HepG2 (cell line): ENCODE measurements around the gene PAX7. TPM values are rescaled to one million over a fixed set of nuclear protein-coding genes. Genes with fewer than 3 reads are reported as not detected.

Experiments used
- AKNA ChIP-seq: sonication (generic); formaldehyde crosslinking; IDR thresholded peaks from 2 replicates; pipeline ENCODE4 v1.4.0; 2020; ENCODE audit warnings: missing genetic modification reagents, borderline replicate concordance
- BCL6 ChIP-seq: IDR thresholded peaks from 2 replicates; pipeline ENCODE4 v1.6.1; 2016; ENCODE audit warnings: missing genetic modification reagents, missing compliant biosample characterization
- BRCA1 ChIP-seq: sonication (generic); formaldehyde crosslinking; IDR thresholded peaks from 2 replicates; pipeline ENCODE4 v1.4.0; 2020; ENCODE audit warnings: missing genetic modification reagents
- HIVEP1 ChIP-seq: sonication (generic); formaldehyde crosslinking; IDR thresholded peaks from 2 replicates; pipeline ENCODE4 v1.4.0; 2020; ENCODE audit warnings: mild to moderate bottlenecking, missing genetic modification reagents
- HNRNPH1 ChIP-seq: fragments of 200-400 bp; formaldehyde crosslinking; optimal IDR thresholded peaks from 2 replicates; pipeline ENCODE3; 2017; ENCODE audit warnings: mild to moderate bottlenecking, low read depth, low read length
- KDM6A ChIP-seq: IDR thresholded peaks from 2 replicates; pipeline ENCODE4 v1.6.1; 2016; ENCODE audit warnings: low read depth
- MAFG ChIP-seq: sonication (generic); formaldehyde crosslinking; IDR thresholded peaks from 2 replicates; pipeline ENCODE4 v1.5.1; 2020; ENCODE audit warnings: mild to moderate bottlenecking, missing genetic modification reagents
- MLLT10 ChIP-seq: sonication (generic); formaldehyde crosslinking; IDR thresholded peaks from 2 replicates; pipeline ENCODE4 v1.4.0; 2020; ENCODE audit warnings: missing genetic modification reagents
- MYPOP ChIP-seq: sonication (generic); formaldehyde crosslinking; IDR thresholded peaks from 2 replicates; pipeline ENCODE4 v1.8.1; 2023; ENCODE audit warnings: mild to moderate bottlenecking, moderate library complexity, missing genetic modification reagents
- RAD21 ChIP-seq: fragments of 450-650 bp; formaldehyde crosslinking; IDR thresholded peaks from 2 replicates; pipeline ENCODE4 v1.5.0; 2020; ENCODE audit warnings: mild to moderate bottlenecking
- RELA ChIP-seq: sonication (generic); formaldehyde crosslinking; IDR thresholded peaks from 2 replicates; pipeline ENCODE4 v1.4.0; 2020; ENCODE audit warnings: missing genetic modification reagents
- RORA ChIP-seq: sonication (generic); formaldehyde crosslinking; IDR thresholded peaks from 2 replicates; pipeline ENCODE4 v1.5.0; 2020; ENCODE audit warnings: mild to moderate bottlenecking, missing genetic modification reagents, moderate library complexity
- SALL2 ChIP-seq: sonication (generic); formaldehyde crosslinking; IDR thresholded peaks from 2 replicates; pipeline ENCODE4 v1.8.1; 2023; ENCODE audit warnings: mild to moderate bottlenecking, missing genetic modification reagents, inconsistent platforms
- SMARCE1 ChIP-seq: fragments of 450-650 bp; IDR thresholded peaks from 2 replicates; pipeline ENCODE4 v1.6.1; 2017; ENCODE audit warnings: borderline replicate concordance
- SMC3 ChIP-seq: IDR thresholded peaks from 2 replicates; pipeline ENCODE4 v1.6.1; 2011; ENCODE audit warnings: low read length, improper control_type of control experiment
- SOX5 ChIP-seq: IDR thresholded peaks from 2 replicates; pipeline ENCODE4 v1.6.1; 2016; ENCODE audit warnings: borderline replicate concordance
- SUZ12 ChIP-seq: fragments of 150-350 bp; IDR thresholded peaks from 2 replicates; pipeline ENCODE4 v1.6.1; 2014; ENCODE audit warnings: low read depth, low read length
- TEAD3 ChIP-seq: optimal IDR thresholded peaks from 2 replicates; pipeline ENCODE3; 2016; ENCODE audit warnings: borderline replicate concordance
- XBP1 ChIP-seq: sonication (generic); formaldehyde crosslinking; IDR thresholded peaks from 2 replicates; pipeline ENCODE4 v1.5.0; 2020; ENCODE audit warnings: missing genetic modification reagents
- ZBTB43 ChIP-seq: sonication (generic); formaldehyde crosslinking; conservative IDR thresholded peaks from 2 replicates; pipeline ENCODE4 v1.4.0; 2020; ENCODE audit warnings: missing genetic modification reagents
- ZNF235 ChIP-seq: sonication (generic); formaldehyde crosslinking; IDR thresholded peaks from 2 replicates; pipeline ENCODE4 v1.8.1; 2023; ENCODE audit warnings: mild to moderate bottlenecking, missing genetic modification reagents, borderline replicate concordance
- ZNF513 ChIP-seq: sonication (generic); formaldehyde crosslinking; conservative IDR thresholded peaks from 2 replicates; pipeline ENCODE4 v1.5.0; 2020; ENCODE audit warnings: missing genetic modification reagents
- ZNF550 ChIP-seq: sonication (generic); formaldehyde crosslinking; IDR thresholded peaks from 2 replicates; pipeline ENCODE4 v1.4.0; 2020; ENCODE audit warnings: mild to moderate bottlenecking, missing genetic modification reagents, borderline replicate concordance
- ZNF629 ChIP-seq: sonication (generic); formaldehyde crosslinking; conservative IDR thresholded peaks from 2 replicates; pipeline ENCODE4 v1.5.0; 2020; ENCODE audit warnings: missing genetic modification reagents
- ZNF713 ChIP-seq: sonication (generic); formaldehyde crosslinking; IDR thresholded peaks from 2 replicates; pipeline ENCODE4 v1.4.0; 2020; ENCODE audit warnings: mild to moderate bottlenecking, missing genetic modification reagents
- ZNF841 ChIP-seq: sonication (generic); formaldehyde crosslinking; IDR thresholded peaks from 2 replicates; pipeline ENCODE4 v1.8.1; 2023; ENCODE audit warnings: missing genetic modification reagents, borderline replicate concordance
- polyA plus RNA-seq, 8 experiments: library from polyadenylated mRNA; depleted of rRNA in 3 of 8; stranded (reverse) in 7 of 8; unstranded in 1 of 8; fragments of >200 nt; fragmentation: Illumina TruSeq in 4 of 8; extraction: Trizol in 4 of 8; gene quantifications; 2 replicates each; pipeline versions ENCODE4 v1.2.1 to v1.2.3, GENCODE V29; 2011 to 2016; ENCODE audit warnings: low read depth in 4 of 8, missing spikeins in 1 of 8, mixed read lengths in 1 of 8; ENCODE audit not compliant: insufficient read depth in 1 of 8
- total RNA-seq, 5 experiments: library from RNA; depleted of rRNA; stranded (reverse); fragments of >200 nt; fragmentation: Illumina TruSeq; extraction: Trizol; gene quantifications; 2 replicates each; pipeline ENCODE4 v1.2.3, GENCODE V29; 2016; ENCODE audit warnings: low read depth in 1 of 5

PAX7 gene
- total and polyA plus RNA-seq, 2 of the 13 experiments (the other 11 are each of a cell fraction or from before 2014, with no cell fraction given) = not detected

- TF ChIP-seq AKNA = no peak
- no peak for TF ChIP-seq ZNF235 (CRISPR knock-in tag)
- TF ChIP-seq TEAD3 = peak; percentile 77
- no peak for TF ChIP-seq MLLT10 (CRISPR knock-in tag)
- TF ChIP-seq SALL2 (CRISPR knock-in tag) = no peak
- TF ChIP-seq ZBTB43 (CRISPR knock-in tag) = no peak
- TF ChIP-seq ZNF629 (CRISPR knock-in tag) = no peak
- TF ChIP-seq RORA (CRISPR knock-in tag) = no peak
- no peak for TF ChIP-seq RELA
- no peak for TF ChIP-seq ZNF550 (CRISPR knock-in tag)
- no peak for TF ChIP-seq ZNF841 (CRISPR knock-in tag)
- peak; percentile 72 for TF ChIP-seq BCL6 (CRISPR knock-in tag)
- no peak for TF ChIP-seq HIVEP1 (CRISPR knock-in tag)
- no peak for TF ChIP-seq MYPOP (CRISPR knock-in tag)
- no peak for TF ChIP-seq SUZ12
- peak; percentile 54; the same call in 1 of the 2 replicates for TF ChIP-seq RAD21 (CRISPR knock-in tag)
- TF ChIP-seq BRCA1 (CRISPR knock-in tag) = no peak
- no peak for TF ChIP-seq SMARCE1
- no peak for TF ChIP-seq SOX5
- no peak for TF ChIP-seq ZNF713
- TF ChIP-seq MAFG = no peak
- TF ChIP-seq SMC3 = peak; percentile 58; the same call in 1 of the 2 replicates
- TF ChIP-seq XBP1 (CRISPR knock-in tag) = no peak
- TF ChIP-seq ZNF513 (CRISPR knock-in tag) = no peak
- no peak for TF ChIP-seq HNRNPH1
- no peak for TF ChIP-seq KDM6A (CRISPR knock-in tag)
These were observed 50.8 kb downstream of the PAX7 start (continued) for GRCh38 chr1:18681423-18681835.
